Measurements from ENCODE around the gene HNRNPH2. TPM values are rescaled to one million over a fixed set of nuclear protein-coding genes. Genes with fewer than 3 reads are reported as not detected.
A peak's percentile ranks its signal among the peaks of the same experiment; 100 is the strongest.

HNRNPH2 gene
- polyA plus RNA-seq, 1 donor (not counting 4 experiments of a cell fraction or from before 2014, with no cell fraction given): 73.2 TPM

DNA sequence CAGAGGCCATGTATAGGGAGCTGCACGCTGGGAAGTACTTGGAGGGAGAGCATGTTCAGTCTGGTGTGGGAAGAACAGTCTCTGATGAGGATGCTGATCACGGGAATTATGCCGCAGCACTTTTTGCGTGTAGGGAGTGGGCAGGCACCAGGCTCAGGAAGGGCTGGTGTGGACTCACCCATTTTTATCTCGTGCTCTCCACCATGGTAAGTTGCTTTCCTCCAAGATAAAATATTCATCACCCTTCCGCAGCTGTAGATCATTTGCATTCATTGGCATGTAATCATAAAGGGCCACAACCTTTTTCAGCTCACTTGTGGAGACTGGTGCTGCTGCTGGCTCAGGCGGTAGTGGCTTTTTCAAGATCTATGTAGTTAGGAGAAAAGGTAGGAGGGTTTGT lies 47.6 kb upstream of the HNRNPH2 start:
- H3K4me2 ChIP-seq (ENCODE audit: control insufficient read depth, extremely low read depth, insufficient read depth, low read depth, low read length): no peak overlapping the region
- H3K4me1 ChIP-seq (ENCODE audit: control insufficient read depth, extremely low read depth, insufficient read depth, low read length): no peaks in the 10 kb centered on the region
- no peaks in the 10 kb centered on the region for H3K36me3 ChIP-seq (ENCODE audit: control insufficient read depth in 2 of 2, extremely low read depth in 1 of 2, insufficient read depth in 2 of 2, low read length in 2 of 2)
- H3K79me2 ChIP-seq (ENCODE audit: control insufficient read depth, insufficient read depth, low read length): no peaks in the 10 kb centered on the region
- H3K9ac ChIP-seq (ENCODE audit: control insufficient read depth, extremely low read depth, insufficient read depth, low read length): no peak overlapping the region
- no peaks in the 10 kb centered on the region for H4K20me1 ChIP-seq (ENCODE audit: control insufficient read depth, extremely low read depth, insufficient read depth, low read length)
- no peaks in the 10 kb centered on the region for H3K9me3 ChIP-seq (ENCODE audit: control insufficient read depth, low read depth, low read length)
- dilution Hi-C loops (cut with MboI; ENCODE audit: extremely low pct_ligation_motif_present, low sequenced_read_pairs): no loop called here
- no peaks in the 10 kb centered on the region for H3K9me1 ChIP-seq (ENCODE audit: control insufficient read depth, extremely low read depth, insufficient read depth, low read length)
- H2AFZ ChIP-seq (ENCODE audit: control insufficient read depth, low read length): no peak overlapping the region
- H3K27me3 ChIP-seq (ENCODE audit: control insufficient read depth, extremely low read depth, insufficient read depth, low read length): no peaks in the 10 kb centered on the region
- no peak for DNase-seq (ENCODE audit: low read depth, low spot score)
- no peak overlapping the region for H3K27ac ChIP-seq (ENCODE audit: control insufficient read depth, insufficient read depth, low read length)
- TF ChIP-seq, protein P1, sequence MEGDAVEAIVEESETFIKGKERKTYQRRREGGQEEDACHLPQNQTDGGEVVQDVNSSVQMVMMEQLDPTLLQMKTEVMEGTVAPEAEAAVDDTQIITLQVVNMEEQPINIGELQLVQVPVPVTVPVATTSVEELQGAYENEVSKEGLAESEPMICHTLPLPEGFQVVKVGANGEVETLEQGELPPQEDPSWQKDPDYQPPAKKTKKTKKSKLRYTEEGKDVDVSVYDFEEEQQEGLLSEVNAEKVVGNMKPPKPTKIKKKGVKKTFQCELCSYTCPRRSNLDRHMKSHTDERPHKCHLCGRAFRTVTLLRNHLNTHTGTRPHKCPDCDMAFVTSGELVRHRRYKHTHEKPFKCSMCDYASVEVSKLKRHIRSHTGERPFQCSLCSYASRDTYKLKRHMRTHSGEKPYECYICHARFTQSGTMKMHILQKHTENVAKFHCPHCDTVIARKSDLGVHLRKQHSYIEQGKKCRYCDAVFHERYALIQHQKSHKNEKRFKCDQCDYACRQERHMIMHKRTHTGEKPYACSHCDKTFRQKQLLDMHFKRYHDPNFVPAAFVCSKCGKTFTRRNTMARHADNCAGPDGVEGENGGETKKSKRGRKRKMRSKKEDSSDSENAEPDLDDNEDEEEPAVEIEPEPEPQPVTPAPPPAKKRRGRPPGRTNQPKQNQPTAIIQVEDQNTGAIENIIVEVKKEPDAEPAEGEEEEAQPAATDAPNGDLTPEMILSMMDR (optimal IDR thresholded peaks at IDR 0.05 in 1 of 3, IDR thresholded peaks at IDR 0.05 in 1 of 3, conservative IDR thresholded peaks at IDR 0.05 in 1 of 3; ENCODE audit: extremely low read depth in 1 of 3, insufficient read depth in 2 of 3, low read length in 3 of 3): no peak
- no peak for TF ChIP-seq EZH2 (IDR thresholded peaks at IDR 0.05; ENCODE audit: low read length)
- no peak overlapping the region for H3K4me3 ChIP-seq (ENCODE audit: control insufficient read depth in 2 of 3, extremely low read depth in 1 of 3, insufficient read depth in 2 of 3, low read depth in 1 of 3, low read length in 3 of 3)
- FAIRE-seq: no peak

DNA sequence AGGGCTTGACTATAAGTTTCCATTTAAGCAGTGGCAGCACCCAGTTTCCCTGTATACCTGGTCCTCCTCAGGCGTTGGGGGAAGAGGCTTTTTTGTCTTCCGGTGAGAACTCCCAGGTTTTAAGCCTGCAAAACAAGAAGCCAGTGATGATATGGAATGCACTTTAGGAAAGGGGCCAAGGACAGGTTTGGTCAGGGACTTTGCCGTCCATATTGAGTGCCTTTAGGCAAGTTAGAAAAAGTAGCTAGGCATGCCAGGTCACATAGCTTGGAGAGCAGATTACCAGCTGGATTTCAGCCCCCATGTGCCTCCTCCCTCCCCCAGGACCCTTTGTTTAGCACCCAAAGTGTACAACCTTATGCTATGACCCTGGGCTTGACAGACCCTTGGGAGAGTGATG lies 45.9 kb upstream of the HNRNPH2 start:
- TF ChIP-seq, protein P1 (optimal IDR thresholded peaks at IDR 0.05 in 1 of 3, IDR thresholded peaks at IDR 0.05 in 1 of 3, conservative IDR thresholded peaks at IDR 0.05 in 1 of 3; ENCODE audit: extremely low read depth in 1 of 3, insufficient read depth in 2 of 3, low read length in 3 of 3): no peak
- TF ChIP-seq EZH2 (IDR thresholded peaks at IDR 0.05; ENCODE audit: low read length): no peak
- Histone ChIP-seq H3K4me2 (ENCODE audit: control insufficient read depth, extremely low read depth, insufficient read depth, low read depth, low read length) (no peak overlapping the region), H3K4me3 (ENCODE audit: control insufficient read depth in 2 of 3, extremely low read depth in 1 of 3, insufficient read depth in 2 of 3, low read depth in 1 of 3, low read length in 3 of 3) (no peak overlapping the region), H3K9ac (ENCODE audit: control insufficient read depth, extremely low read depth, insufficient read depth, low read length) (no peak overlapping the region), H3K4me1 (ENCODE audit: control insufficient read depth, extremely low read depth, insufficient read depth, low read length) (no peaks in the 10 kb centered on the region), H3K79me2 (ENCODE audit: control insufficient read depth, insufficient read depth, low read length) (no peaks in the 10 kb centered on the region), H3K9me1 (ENCODE audit: control insufficient read depth, extremely low read depth, insufficient read depth, low read length) (no peaks in the 10 kb centered on the region), H2AFZ (ENCODE audit: control insufficient read depth, low read length) (peak overlapping the region; percentile 33), H4K20me1 (ENCODE audit: control insufficient read depth, extremely low read depth, insufficient read depth, low read length) (no peaks in the 10 kb centered on the region), H3K36me3 (ENCODE audit: control insufficient read depth in 2 of 2, extremely low read depth in 1 of 2, insufficient read depth in 2 of 2, low read length in 2 of 2) (no peaks in the 10 kb centered on the region), H3K27ac (ENCODE audit: control insufficient read depth, insufficient read depth, low read length) (no peak overlapping the region), H3K9me3 (ENCODE audit: control insufficient read depth, low read depth, low read length) (no peaks in the 10 kb centered on the region), H3K27me3 (ENCODE audit: control insufficient read depth, extremely low read depth, insufficient read depth, low read length) (no peaks in the 10 kb centered on the region)
- dilution Hi-C loops (cut with MboI; ENCODE audit: extremely low pct_ligation_motif_present, low sequenced_read_pairs): no loop called here
- DNase-seq (ENCODE audit: low read depth, low spot score) (no peak), FAIRE-seq (no peak)
